ENCODE data around the gene GNB1. TPM values are rescaled to one million over a fixed set of nuclear protein-coding genes. Genes with fewer than 3 reads are reported as not detected.

The GNB1 gene
- total RNA-seq, 1 experiment from 2014 or later = 611 TPM

DNA sequence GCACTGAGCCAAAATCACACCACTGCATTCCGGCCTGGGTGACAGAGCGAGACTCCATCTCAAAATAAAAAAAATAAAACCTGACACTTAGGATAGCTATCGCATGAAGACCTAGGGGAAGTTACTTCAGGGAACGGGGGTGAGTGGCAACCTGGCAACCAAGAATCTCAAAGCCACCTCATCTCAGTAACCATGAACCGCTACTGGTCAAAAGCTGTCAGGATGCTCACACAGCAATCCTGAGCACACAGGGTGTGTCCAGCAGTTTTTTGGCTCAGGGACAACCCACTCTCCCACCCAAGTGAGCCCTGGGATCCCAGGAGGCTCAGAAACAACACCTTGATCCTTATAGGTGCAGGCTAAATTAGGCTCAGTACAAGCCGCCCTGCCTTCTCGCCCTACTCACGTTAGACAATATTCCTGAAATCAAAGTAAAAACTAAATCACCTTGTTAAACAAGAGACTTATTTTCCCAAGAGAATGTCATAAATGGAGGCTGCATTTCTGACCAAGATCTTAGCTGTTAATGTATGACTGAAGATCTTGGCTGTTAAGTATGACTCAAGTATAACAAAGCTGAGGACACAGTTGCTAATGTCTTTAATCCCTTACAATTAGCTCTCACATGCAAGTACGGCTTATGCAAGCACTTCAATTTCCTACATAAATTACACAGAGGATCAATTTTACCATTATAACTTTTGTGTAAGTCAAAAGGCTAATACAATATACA lies 64.4 kb downstream of the GNB1 start:
- POLR2A ChIA-PET (ENCODE audit: low non-redundant PET) = no interaction called here
- intact Hi-C loops (cut with micrococcal nuclease; ENCODE audit: unreplicated experiment) = no loop called here
- no TSS peak for BruUV-seq (replicated peaks)

DNA sequence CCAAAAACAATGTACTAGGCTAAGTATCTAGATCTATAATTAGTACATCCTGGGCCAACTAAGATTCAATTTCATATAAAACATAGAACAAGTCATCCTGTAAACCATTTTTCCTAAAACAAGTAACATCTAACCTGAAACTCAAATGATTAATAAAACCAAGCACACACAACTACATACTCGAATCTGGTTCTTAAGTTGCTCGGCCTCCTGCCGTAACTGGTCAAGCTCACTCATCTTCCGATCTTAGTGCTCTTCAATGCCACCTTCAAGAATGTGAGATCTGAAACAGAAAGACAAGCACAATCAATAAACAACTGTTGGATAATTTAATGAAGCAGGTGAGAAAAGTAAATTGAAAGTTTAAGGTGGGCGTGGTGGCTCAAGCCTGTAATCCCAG lies 65.7 kb downstream of the GNB1 start:
- Histone ChIP-seq H3K9me3 (ENCODE audit: low read depth, low read length, poor library complexity, severe bottlenecking) (no peaks in the 10 kb centered on the region), H3K27me3 (replicated peaks; ENCODE audit: insufficient read depth, low read depth, low read length, poor library complexity) (no peaks in the 10 kb centered on the region), H3K4me3 (ENCODE audit: low read depth, low read length, poor library complexity, severe bottlenecking) (no peak overlapping the region), H3K27ac (ENCODE audit: low read depth, low read length, poor library complexity, severe bottlenecking) (no peak overlapping the region), H3K4me1 (ENCODE audit: insufficient read depth, low read length, poor library complexity, severe bottlenecking) (peaks cover 26% of the 10 kb centered on the region), H3K36me3 (ENCODE audit: insufficient read depth, low read length, poor library complexity, severe bottlenecking) (peaks cover 50% of the 10 kb centered on the region)
- DNase-seq (ENCODE audit: low spot score) = no peak
- no TSS peak for BruUV-seq (replicated peaks)
- TF ChIP-seq, protein P1, sequence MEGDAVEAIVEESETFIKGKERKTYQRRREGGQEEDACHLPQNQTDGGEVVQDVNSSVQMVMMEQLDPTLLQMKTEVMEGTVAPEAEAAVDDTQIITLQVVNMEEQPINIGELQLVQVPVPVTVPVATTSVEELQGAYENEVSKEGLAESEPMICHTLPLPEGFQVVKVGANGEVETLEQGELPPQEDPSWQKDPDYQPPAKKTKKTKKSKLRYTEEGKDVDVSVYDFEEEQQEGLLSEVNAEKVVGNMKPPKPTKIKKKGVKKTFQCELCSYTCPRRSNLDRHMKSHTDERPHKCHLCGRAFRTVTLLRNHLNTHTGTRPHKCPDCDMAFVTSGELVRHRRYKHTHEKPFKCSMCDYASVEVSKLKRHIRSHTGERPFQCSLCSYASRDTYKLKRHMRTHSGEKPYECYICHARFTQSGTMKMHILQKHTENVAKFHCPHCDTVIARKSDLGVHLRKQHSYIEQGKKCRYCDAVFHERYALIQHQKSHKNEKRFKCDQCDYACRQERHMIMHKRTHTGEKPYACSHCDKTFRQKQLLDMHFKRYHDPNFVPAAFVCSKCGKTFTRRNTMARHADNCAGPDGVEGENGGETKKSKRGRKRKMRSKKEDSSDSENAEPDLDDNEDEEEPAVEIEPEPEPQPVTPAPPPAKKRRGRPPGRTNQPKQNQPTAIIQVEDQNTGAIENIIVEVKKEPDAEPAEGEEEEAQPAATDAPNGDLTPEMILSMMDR (conservative IDR thresholded peaks at IDR 0.05; ENCODE audit: low read depth, low read length) = no peak
- no peak for TF ChIP-seq EZH2 (IDR thresholded peaks at IDR 0.05; ENCODE audit: borderline replicate concordance, low read depth, low read length, poor library complexity, severe bottlenecking)
- CTCF ChIA-PET = no interaction called here
- intact Hi-C loops (cut with micrococcal nuclease; ENCODE audit: unreplicated experiment) = no loop called here
- POLR2A ChIA-PET (ENCODE audit: low non-redundant PET) = no interaction called here

More for the DNA sequence above, 64.4 kb downstream of the GNB1 start:
- peak; percentile 74 for DNase-seq (ENCODE audit: low spot score)
- CTCF ChIA-PET = interaction anchor here (1.5 kb wide), 1 partner anchor 82 kb away, joined by 4 read pairs; no protein-coding TSS in a partner anchor
- peaks cover 26% of the 10 kb centered on the region for H3K4me1 ChIP-seq (ENCODE audit: insufficient read depth, low read length, poor library complexity, severe bottlenecking)
- peak overlapping the region; percentile 63 for H3K27ac ChIP-seq (ENCODE audit: low read depth, low read length, poor library complexity, severe bottlenecking)
- H3K4me3 ChIP-seq (ENCODE audit: low read depth, low read length, poor library complexity, severe bottlenecking) = no peak overlapping the region
- H3K9me3 ChIP-seq (ENCODE audit: low read depth, low read length, poor library complexity, severe bottlenecking) = no peaks in the 10 kb centered on the region
- TF ChIP-seq, protein P1 (conservative IDR thresholded peaks at IDR 0.05; ENCODE audit: low read depth, low read length) = no peak
- no peaks in the 10 kb centered on the region for H3K27me3 ChIP-seq (replicated peaks; ENCODE audit: insufficient read depth, low read depth, low read length, poor library complexity)
- peaks cover 42% of the 10 kb centered on the region for H3K36me3 ChIP-seq (ENCODE audit: insufficient read depth, low read length, poor library complexity, severe bottlenecking)

DNA sequence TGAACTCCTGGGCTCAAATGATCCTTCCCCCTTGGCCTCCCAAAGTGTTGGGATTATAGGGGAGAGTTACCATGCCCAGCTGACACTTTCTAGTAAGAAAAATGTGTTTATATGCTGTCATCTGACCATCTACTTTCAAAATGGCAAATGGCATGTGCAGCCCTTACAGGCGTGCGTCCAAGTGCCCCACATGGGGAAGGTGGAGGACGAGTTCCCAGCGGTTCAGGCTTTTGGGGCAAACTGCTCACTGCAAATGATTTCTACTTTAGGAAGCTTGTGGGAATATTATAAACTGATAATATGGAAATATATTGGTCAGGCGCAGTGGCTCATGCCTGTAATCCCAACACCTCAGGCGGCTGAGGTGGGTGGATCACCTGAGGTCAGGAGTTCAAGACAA lies 71.1 kb downstream of the GNB1 start:
- Histone ChIP-seq H3K27ac (ENCODE audit: low read depth, low read length, poor library complexity, severe bottlenecking) (no peak overlapping the region), H3K4me3 (ENCODE audit: low read depth, low read length, poor library complexity, severe bottlenecking) (no peak overlapping the region), H3K9me3 (ENCODE audit: low read depth, low read length, poor library complexity, severe bottlenecking) (no peaks in the 10 kb centered on the region), H3K36me3 (ENCODE audit: insufficient read depth, low read length, poor library complexity, severe bottlenecking) (peaks cover 69% of the 10 kb centered on the region), H3K27me3 (replicated peaks; ENCODE audit: insufficient read depth, low read depth, low read length, poor library complexity) (no peaks in the 10 kb centered on the region), H3K4me1 (ENCODE audit: insufficient read depth, low read length, poor library complexity, severe bottlenecking) (no peaks in the 10 kb centered on the region)
- no peak for DNase-seq (ENCODE audit: low spot score)
- no TSS peak for BruUV-seq (replicated peaks)
- no peak for TF ChIP-seq EZH2 (IDR thresholded peaks at IDR 0.05; ENCODE audit: borderline replicate concordance, low read depth, low read length, poor library complexity, severe bottlenecking)
- TF ChIP-seq, protein P1 (conservative IDR thresholded peaks at IDR 0.05; ENCODE audit: low read depth, low read length) = no peak
- ChIA-PET POLR2A (ENCODE audit: low non-redundant PET) (no interaction called here), CTCF (interaction anchor here (0.6 kb wide), 1 partner anchor 39 kb away, joined by 3 read pairs; no protein-coding TSS in a partner anchor)
- intact Hi-C loops (cut with micrococcal nuclease; ENCODE audit: unreplicated experiment) = no loop called here
